ENCODE results near the gene MLF2. TPM values are rescaled to one million over a fixed set of nuclear protein-coding genes. Genes with fewer than 3 reads are reported as not detected.

MLF2 gene
- total RNA-seq, 4 donors from 2014 or later, result 105 to 181 (median 165) TPM

DNA sequence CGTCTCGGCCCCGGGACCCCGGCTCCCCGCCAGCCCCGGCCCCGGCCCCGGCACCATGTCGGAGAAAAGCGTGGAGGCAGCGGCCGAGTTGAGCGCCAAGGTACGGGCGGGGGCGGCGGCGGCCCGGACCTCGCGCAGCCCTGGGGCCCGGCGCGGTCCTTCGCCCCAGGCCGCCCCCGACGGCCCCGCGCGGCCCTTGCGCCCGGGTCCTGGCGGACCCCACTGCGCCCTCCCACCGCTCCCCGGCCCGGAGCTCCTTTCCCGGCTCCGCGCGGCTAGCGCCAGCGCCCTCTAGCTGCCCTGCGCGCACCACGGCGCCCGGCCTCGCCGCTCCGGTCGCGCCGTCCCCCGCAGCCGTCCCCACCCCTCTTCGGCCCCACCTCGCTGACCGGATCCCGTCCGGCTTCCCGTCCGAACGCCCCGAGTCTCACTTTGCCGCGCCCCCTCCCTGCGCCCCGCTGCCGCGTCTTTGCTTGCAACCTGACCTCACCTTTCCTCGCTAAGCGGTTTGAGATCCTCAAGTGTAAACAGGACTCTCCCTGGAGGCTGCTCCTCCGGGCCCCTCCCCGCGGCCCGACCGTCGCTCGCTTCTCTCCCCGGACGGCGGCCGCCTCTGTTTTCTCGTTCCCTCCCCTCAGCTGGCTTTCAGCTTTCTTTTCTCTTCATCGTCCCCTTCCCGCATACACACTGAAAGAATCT is 13.9 kb upstream of the MLF2 start:
- in situ Hi-C loops (cut with MboI; ENCODE audit: low sequenced_read_pairs in 4 of 4), result no loop called here
- H3K9me3 ChIP-seq, result no peaks in the 10 kb centered on the region
- peak; percentile 69 to 73 for ATAC-seq
- TF ChIP-seq, protein P1, sequence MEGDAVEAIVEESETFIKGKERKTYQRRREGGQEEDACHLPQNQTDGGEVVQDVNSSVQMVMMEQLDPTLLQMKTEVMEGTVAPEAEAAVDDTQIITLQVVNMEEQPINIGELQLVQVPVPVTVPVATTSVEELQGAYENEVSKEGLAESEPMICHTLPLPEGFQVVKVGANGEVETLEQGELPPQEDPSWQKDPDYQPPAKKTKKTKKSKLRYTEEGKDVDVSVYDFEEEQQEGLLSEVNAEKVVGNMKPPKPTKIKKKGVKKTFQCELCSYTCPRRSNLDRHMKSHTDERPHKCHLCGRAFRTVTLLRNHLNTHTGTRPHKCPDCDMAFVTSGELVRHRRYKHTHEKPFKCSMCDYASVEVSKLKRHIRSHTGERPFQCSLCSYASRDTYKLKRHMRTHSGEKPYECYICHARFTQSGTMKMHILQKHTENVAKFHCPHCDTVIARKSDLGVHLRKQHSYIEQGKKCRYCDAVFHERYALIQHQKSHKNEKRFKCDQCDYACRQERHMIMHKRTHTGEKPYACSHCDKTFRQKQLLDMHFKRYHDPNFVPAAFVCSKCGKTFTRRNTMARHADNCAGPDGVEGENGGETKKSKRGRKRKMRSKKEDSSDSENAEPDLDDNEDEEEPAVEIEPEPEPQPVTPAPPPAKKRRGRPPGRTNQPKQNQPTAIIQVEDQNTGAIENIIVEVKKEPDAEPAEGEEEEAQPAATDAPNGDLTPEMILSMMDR (IDR thresholded peaks at IDR 0.05 in 4 of 5, conservative IDR thresholded peaks at IDR 0.05 in 1 of 5), result peak; percentile 49 to 97 (median 81)
- TF ChIP-seq POLR2A (IDR thresholded peaks at IDR 0.05), result peak in 1 of 2 donors; percentile 38
- H3K4me3 ChIP-seq, result peak overlapping the region; percentile 76 to 100 (median 88)
- peak; percentile 59 to 65 for DNase-seq
- H3K36me3 ChIP-seq, result no peaks in the 10 kb centered on the region
- peak overlapping the region; percentile 78 to 89 (median 84) for H3K27ac ChIP-seq
- intact Hi-C loops (cut with DNase I; ENCODE audit: low total_unique reads), result loop anchor here (1.0 to 5.0 kb wide), 2 partner anchors 13 to 104 kb away; partner anchors contain the start of genes ING4 and MLF2
- peaks cover 0 to 9% (median 0%) of the 10 kb centered on the region in 3 donors for H3K27me3 ChIP-seq
- peaks cover 20 to 26% of the 10 kb centered on the region in 2 donors for H3K4me1 ChIP-seq

DNA sequence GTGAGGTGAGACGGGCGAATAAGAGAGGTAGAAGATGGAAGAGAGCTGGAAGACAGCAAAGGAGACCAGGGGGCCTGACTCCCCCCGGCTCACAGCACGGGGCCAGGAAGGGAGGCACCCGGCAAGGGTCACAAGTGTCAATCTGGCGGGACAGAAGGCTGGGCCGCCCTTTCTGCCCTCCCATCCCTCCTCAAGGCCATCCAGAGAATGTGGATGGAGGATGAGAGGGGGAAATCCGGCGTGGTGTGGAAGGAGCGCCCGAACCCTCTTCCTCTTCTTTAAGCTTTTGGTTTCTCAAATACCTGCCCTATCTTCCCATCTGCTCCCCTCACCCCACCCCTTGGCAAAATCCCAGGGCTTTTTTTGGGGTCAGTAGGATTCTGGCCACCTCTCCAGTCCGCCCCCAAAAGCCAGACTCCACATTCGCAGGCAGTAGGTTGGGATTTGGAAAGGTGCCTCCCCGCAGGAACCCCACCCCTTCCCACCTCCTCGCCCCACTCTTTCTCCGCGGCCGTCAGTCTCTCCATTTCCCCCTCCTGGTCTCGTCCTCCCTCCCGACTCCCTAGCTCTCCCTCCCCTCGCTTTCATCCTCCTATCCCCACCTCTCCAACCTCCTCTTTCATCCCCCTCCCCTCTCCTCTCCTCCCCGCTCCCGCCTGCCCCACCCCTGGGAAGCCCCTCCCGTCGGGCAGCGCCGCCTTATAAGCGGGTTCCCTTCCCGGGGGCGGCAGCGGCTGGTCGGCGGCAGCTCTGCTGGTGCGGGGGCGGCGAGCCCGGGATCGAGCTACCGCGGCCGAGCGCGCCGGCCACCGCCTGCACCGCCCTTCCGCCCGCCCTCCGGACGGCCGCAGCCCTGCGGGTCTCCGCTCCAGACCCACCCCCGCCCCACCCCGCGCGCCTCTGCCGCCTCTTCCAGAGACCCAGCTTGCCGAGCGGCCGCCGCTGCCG is 13.0 kb upstream of the MLF2 start, which contains the start of gene PTMS:
Gene PTMS (plus strand): TSS at position 730 of the 948 bp plus-strand sequence. CDS start 343 bp downstream, outside the sequence.
- H3K27me3 ChIP-seq, result peaks cover 0 to 9% (median 0%) of the 10 kb centered on the region in 3 donors
- DNase-seq (peak; percentile 35 to 50), ATAC-seq (peak; percentile 18 to 22)
- H3K4me1 ChIP-seq, result peaks cover 20 to 26% of the 10 kb centered on the region in 2 donors
- H3K4me3 ChIP-seq, result peak within 1 kb of the TSS; percentile 76 to 100 (median 88)
- TF ChIP-seq, protein P1 (IDR thresholded peaks at IDR 0.05 in 4 of 5, conservative IDR thresholded peaks at IDR 0.05 in 1 of 5), result no peak
- peak; percentile 42 to 76 for TF ChIP-seq POLR2A (IDR thresholded peaks at IDR 0.05)
- no peaks in the 10 kb centered on the region for H3K36me3 ChIP-seq
- H3K27ac ChIP-seq, result peak within 1 kb of the TSS; percentile 78 to 89 (median 84)
- in situ Hi-C loops (cut with MboI; ENCODE audit: low sequenced_read_pairs in 4 of 4), result no loop called here
- intact Hi-C loops (cut with DNase I; ENCODE audit: low total_unique reads), result loop anchor here (1.0 to 5.0 kb wide), 2 partner anchors 13 to 104 kb away; partner anchors contain the start of genes ING4 and MLF2
- no peaks in the 10 kb centered on the region for H3K9me3 ChIP-seq

DNA sequence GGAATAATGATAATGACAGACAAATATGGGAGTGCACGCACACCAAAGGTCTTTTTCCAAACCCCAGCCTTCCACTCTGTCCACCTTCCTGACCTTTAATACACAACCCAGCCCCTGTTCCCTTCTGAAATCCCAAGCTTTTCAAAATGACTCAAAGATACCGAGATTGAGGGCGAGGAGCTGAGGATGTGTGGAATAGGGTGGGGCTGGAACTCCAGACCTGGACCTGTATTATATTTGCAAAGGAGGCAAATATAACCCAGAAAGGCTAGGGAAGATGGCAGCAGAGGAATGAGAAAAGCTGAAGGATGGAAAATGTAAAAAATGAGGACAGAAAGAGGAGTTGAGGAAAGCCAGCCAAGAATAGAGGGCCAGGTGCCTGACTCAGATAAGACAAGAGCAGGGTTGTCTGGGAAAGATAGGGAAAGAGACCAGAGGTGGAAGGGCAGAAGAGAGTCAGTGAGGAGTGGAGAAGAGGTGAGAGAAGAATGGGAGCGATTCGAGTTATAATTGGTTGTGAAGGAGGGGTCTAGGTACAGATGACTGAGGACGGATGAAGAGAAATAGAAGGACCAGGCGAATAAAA is 12.2 kb upstream of the MLF2 start:
- Histone ChIP-seq H3K4me3 (peak overlapping the region; percentile 65 to 89 (median 81)), H3K4me1 (peaks cover 20 to 26% of the 10 kb centered on the region in 2 donors), H3K27ac (peak overlapping the region; percentile 73 to 85 (median 82)), H3K9me3 (no peaks in the 10 kb centered on the region), H3K36me3 (no peaks in the 10 kb centered on the region), H3K27me3 (peaks cover 0 to 9% (median 0%) of the 10 kb centered on the region in 3 donors)
- in situ Hi-C loops (cut with MboI; ENCODE audit: low sequenced_read_pairs in 4 of 4) (no loop called here), intact Hi-C loops (cut with DNase I; ENCODE audit: low total_unique reads) (loop anchor here (5.0 kb wide), 1 partner anchor 103 kb away; the partner anchor contains the start of gene ING4)
- DNase-seq (no peak), ATAC-seq (no peak)
- no peak for TF ChIP-seq POLR2A (IDR thresholded peaks at IDR 0.05)
- TF ChIP-seq, protein P1 (IDR thresholded peaks at IDR 0.05 in 4 of 5, conservative IDR thresholded peaks at IDR 0.05 in 1 of 5), result no peak

Measured in gastrocnemius medialis (tissue), 4 donors.